GM20431 (cell line): ENCODE data around the gene PPP1CC.

Source experiments
- in situ Hi-C: fragments of 300-500 bp; cut with MseI, MboI; formaldehyde crosslinking; loops from one replicate; pipeline ENCODE4 v1.15.0; 2020; ENCODE audit warnings: low sequenced_read_pairs; ENCODE audit not compliant: unreplicated experiment

PPP1CC gene

DNA sequence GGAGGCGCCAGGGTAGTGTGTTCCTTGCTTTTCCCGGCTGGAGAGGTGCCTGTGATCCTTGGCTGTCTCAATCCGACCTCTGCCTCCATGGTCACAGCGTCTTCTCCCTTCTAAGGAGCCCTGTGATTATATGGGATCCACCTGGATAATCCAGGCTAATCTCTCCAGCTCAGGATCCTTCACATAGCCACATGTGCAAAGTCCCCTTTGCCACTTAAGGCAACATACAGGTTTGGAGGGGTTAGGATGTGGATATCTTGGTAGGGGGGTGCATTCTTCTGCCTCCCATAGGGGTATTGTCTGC lies 52.6 kb downstream of the PPP1CC start:
- in situ Hi-C loops, result no loop called here

DNA sequence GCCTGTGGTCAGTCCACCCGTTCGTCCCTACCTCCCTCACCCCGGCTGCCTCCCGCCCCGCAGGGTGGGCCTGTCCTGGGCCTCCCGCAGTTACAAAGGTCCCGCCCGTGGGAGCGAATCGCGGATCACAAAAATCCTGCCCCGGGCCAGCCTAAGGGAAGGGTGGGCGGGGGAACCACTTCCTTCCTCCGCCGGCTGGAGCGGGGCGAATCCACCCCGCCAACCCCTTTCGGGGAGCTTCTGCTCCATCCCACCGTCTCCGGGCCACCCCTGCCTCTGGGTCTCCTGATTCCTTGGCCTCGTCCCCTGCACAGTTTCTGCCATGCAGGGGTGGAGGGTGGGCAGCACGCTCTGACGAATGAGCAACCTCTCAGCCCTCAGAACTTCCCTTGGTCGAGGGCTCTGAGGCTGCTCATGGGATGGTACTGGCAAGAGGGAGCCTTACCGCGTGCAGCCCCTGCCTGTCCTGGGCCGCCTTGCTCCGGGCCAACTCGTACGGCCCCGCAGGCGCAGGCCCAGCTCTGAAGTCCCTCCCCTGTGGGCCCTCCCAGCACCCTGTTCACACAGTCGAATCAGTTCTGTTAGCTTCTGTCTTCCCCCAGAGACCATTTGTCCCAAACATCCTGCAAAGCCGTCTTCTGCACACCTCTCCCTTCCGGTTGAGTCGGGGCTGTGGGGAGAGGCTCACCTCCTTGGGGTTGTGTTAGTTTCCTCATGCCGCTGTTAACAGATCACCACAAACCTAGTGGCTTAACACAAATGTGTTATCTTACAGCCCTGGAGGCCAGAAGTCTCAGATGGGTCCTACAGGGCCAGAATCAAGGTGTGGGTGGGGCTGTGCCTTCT lies 53.2 kb downstream of the PPP1CC start:
- in situ Hi-C loops, result no loop called here

DNA sequence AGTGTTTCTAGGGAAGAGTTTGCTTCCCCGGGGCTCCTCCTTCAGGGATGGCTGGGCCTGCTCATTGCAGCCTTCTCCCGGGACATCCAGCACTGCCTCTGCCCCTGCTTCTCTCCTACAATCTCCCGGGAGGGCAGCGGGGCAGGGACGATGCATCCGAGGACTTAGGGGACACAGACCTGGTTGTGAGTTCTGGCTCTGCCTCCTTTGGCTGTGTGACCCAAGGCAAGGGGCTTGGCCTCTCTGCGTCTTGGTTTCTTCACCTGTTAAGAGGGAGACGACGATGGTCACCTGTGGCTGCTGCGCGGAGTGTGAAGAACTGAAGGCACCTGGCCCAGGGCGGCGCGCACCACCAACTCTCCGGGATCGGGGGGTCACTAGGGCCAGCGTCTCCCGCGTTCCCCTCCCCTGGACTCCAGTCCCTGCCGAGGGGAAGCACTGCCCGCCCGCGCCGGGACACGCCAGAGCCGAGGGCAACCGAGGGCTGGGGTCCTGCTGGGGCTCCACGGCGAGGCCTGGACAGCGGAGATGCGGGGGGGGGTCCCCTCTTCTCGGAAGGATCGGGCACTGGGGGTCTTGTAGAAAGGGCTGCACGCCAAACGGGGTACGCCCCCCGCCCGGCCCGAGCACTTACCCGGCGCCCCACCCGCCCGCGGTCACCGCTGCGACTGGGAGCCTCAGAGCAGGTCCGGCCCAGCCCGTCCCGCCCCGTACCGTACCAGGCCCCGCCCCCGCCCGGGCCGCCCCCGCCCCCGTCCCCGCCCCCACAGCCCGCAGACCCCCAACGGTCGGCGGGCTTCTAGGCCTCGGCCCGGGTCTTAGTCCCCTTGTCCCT lies 54.0 kb downstream of the PPP1CC start, which contains the start of gene HVCN1:
HVCN1 (minus strand) TSS at position 670 of the 835 bp plus-strand sequence. CDS start 5,870 bp downstream, outside the sequence.
- in situ Hi-C loops, result no loop called here

DNA sequence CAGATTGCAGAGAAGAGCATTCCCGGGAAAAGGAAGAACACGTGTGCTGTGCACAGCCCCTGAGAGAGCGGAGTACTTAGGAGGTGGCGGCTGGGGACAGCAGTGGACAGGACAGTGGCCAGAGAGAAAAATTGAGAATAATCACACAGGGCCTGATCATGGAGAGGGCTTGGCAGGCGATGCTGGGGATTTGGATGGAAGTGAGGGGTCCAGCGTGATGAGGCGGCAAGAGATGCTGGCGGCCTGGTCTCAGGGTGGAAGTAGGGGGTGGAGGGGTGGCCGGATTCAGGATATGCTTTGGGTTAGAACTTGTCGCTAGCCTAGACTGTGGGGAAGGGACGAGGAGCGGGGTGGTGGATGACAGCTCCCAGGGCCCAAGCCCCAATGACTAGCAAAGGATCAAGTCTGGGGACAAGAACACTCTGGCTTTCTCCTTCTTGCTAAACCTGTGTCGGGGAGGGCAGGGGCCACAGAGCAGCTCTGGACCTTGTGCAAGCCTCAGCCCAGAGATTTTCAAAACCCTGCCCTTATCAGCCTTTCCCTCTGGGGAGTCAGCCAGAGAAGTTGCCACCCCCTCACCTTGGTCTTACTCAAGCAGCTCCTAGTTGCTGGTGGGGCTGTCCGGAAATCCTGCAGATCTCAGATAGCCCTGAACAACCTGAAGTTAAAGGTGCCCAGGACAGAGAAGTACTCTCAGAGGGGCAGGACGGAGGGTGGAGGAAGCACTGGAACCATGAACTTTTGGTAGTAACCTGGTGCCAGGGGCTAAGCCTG lies 55.1 kb downstream of the PPP1CC start:
- in situ Hi-C loops, result no loop called here

DNA sequence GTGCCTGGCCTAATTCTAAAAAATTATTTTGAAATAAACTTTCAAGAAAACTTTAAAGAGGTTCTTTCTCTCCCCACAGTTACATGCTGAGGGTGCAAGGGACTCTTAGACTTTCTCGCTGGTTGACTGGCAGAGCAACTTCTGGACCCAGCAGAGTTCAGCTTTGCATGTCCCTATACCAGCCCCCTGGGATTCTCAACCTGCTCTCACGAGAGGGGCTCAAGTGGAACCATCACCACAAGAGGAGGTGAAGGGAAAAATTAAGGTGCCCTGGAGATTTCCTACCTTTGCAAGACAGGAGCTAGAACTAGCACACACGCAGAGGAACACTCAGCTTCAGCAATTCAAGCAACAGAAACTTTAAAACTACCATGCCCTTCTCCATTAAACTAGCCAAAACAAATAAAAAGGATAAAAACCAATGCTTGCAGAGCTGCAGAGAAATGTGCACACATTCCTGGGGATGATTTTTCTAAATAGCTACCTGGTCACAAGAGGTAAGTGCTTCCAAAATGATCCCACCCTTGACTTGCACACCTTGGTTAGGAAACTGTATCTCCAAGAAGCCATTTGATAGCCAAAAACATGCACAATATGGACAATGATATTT lies 56.3 kb downstream of the PPP1CC start:
- in situ Hi-C loops, result no loop called here

DNA sequence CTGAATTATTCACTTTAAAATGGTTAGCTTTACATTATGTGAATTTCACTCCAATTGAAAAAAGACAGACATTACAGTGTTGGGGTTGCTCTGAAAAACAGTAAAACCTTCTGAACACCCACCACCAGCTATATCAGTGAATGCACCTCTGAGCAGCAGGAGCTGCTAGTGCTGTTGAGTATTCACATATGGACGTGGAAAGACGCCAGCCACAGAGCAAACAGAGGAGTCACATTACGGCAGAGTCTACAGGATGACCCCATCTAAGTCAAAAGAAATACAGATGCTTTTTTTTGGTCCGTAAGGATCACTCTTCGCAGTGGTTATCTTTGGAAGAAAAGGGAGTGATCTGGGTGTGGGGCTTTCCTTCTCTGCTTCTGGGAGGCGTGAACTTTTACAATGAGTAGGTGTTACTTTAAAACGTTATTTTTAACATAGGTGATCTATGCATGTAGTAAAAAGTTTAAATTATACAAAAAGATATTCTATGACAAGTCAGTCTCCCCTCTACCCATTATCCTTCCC lies 58.3 kb downstream of the PPP1CC start:
- in situ Hi-C loops, result no loop called here

DNA sequence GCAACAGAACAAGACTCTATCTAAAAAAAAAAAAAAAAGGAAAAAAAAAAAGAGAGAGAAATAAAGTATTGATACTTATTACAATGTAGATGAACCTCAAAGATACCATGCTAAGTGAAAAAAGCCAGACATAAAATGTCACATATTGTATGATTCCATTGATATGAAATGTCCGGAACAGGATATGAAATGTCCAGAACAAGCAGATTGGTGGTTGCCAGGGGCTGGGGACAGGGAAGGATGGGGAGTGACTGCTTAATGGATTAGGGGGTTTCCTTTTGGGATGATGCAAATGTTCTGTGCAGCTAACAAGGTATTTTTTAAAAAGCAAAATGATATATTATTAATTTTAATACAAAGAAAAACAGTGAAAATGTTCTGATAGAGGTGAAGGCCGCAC lies 58.8 kb downstream of the PPP1CC start:
- in situ Hi-C loops, result no loop called here

DNA sequence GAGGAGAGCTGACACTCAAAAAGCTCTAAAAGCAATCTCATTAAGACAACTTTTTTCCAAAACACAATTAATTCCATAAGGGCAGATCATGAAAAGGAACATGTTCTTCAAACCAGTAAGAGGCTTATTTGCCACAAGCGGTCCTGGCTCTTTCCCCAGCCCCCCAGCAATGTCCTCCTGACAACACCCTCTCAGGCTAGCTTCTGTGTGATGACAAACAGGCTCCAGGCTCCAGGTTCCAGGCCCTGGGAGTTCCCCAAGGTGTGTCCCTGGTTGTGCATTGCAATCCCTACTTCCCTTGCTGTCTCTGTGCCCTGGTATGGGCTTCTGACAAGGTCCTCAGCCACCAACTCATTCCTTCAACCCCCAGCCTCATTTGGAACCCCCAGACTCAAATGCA lies 62.7 kb downstream of the PPP1CC start:
- in situ Hi-C loops, result no loop called here

DNA sequence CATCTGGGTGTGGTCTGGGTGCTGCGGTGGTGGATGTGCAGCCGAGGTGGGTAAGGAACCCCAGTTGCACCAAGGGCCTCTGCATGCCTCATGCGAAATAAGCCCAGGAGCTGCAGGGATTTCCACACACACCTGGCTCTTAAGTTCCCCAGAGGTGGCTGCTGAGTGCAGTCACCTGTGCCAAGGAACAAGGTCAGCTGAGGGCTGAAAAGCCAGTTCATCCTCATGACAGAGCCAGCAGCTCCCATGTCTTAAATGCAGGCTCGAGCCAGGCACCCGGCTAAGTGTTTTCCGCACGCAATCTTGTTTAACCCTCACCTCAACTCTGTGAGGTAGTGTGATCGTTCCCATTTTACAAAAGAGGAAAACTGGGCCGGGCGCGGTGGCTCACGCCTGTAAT lies 63.5 kb downstream of the PPP1CC start:
- in situ Hi-C loops, result no loop called here

DNA sequence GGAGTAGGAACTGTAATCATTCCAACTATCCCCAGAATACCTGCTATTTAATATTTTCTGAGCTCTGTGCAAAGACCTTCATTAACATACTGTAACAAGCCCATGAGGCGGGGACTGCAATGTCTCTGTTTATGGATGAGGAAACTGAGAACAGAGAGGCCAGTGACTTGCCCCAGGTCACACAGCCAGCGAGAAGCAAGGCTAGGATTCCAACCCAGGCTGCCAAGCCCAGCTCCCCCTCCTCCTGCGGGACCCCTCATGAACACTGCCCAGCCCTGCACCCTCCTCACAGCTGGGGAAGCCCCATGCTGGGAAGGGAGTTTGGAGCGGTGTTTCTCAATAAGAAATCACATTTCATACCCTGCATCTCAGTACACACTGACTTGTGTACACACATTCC lies 64.7 kb downstream of the PPP1CC start:
- in situ Hi-C loops, result no loop called here

DNA sequence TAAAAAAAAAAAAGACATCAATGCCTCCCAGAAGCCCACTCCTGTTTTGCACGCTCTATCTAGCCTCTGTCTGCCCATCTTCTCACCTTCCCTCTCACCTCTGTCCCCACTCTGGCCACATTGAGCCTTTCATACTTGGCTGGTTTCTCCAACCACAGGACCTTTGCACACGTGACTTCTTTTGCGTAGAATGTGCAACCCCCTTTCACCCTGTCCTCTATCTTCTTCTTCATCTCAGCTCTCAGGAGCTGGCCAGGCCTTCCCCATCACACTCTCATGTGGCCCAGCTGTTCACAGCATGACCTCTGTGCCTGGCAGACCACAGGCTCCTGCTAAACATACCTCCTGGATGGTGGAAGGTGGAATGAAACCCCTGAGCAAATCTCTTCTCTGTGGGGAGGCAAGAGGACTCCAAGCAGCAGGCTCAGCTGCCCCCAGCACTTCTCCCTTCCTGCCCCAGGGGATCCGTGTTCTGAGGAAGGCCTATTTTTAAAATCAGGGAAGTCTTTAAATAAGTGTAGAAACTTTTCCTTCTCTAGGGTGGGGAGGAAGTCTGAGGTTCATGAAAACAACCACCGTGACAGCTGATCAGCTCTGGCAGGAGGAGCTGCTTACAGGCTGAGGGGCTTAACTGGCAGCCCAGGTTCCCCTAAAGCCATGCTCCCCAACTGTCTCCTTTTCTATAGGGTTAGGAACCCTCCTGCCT lies 65.3 kb downstream of the PPP1CC start:
- in situ Hi-C loops, result no loop called here

DNA sequence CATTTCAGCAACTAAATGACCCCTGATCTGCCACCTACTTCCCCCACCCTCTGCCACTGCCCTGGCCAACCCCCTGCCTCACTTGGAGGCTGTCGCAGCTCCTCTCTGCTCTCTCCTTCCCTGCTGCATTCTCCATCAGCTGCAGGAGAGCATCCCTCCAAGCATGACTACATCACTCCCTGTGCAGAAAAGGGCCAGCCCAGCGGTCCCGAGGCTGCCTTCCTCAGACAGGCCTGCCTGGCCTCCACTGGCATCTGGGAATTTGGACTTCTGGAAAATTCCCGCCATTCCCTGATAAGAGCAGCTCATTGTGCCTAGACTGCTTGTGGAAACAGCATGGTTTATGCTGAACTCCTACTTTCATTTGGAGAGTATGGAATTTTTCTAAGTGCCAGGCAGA lies 66.5 kb downstream of the PPP1CC start:
- in situ Hi-C loops, result no loop called here

DNA sequence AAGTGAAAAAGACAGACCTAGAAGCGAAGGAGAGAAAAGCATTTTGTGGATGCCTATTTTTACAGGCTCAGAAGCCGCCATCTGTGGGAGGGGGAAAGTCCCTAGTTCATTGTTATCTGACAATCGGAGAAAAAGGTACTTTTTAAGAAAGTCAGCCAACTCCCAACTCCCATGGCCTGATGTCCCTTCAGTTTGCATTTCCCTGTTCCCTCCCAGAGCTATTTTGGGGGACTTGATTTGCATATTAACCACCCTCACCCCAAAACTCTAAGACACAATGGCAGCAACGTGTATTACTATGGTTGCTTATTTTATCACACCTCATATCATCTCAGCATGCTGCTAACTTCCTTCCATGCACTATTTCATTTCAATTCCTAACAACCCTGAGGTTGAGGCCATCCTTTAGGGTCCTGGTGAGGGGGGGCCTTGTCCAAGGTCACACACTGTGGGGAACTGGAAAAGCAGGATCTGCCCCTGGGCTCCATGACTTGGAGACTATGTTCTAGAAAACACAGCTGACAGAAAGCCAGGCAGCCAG lies 72.5 kb downstream of the PPP1CC start:
- in situ Hi-C loops, result no loop called here
